GM21381 (cell line): ENCODE data around the gene PROSER1.
A peak's percentile ranks its signal among the peaks of the same experiment; 100 is the strongest.
"Not testable (repeated sequence)": the region's sequence is repeated elsewhere in the genome, so short reads cannot be mapped to it uniquely, and the experiment has no call there.

Experiments used
- ATAC-seq: cut with Tn5 transposase; IDR thresholded peaks from one replicate; pipeline ENCODE4 v1.9.1; 2021; ENCODE audit warnings: mild to moderate bottlenecking, moderate library complexity; ENCODE audit not compliant: unreplicated experiment

PROSER1 gene

DNA sequence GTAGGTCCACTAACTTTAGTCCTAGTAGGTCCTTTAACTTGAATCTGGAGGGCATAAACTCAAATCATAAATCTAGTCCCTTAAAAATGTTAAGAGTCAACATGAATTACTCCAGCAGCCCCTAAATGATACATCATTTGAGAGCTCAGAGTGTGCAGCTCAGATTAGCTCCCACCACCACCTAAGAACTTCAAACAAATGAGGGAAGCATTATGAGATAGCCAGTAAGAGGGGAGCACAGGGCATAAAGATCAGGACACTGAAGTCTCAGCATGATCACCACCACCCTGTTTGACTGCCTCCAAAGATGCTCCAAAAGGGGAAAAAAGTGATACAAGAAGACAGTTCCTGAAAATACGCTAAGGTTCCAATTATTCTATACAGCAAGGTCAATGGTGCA, 5.7 kb downstream of the PROSER1 start:
- ATAC-seq: no peak

DNA sequence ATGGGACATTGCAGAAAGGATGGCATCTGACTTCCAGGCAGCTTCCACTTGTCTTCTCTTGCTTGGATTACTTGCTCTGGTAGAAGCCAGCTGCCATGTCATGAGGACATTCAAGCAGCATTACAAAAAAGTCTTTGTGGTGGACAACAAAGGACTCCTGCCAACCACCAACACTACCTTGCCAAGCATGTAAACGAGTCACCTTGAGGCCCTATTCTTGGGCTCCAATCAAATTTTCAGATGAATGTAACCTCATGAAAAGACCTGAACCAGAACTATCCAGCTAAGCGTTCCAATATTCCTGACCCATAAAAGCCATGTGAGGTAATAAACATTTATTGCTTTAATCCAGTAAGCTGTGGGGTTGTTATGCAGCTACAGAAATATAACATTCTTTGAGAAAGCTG, 12.5 kb downstream of the PROSER1 start:
- no peak for ATAC-seq

GRCh38 chr13:39023761-39024160, 14.1 kb downstream of the PROSER1 start:
- ATAC-seq: no peak

DNA sequence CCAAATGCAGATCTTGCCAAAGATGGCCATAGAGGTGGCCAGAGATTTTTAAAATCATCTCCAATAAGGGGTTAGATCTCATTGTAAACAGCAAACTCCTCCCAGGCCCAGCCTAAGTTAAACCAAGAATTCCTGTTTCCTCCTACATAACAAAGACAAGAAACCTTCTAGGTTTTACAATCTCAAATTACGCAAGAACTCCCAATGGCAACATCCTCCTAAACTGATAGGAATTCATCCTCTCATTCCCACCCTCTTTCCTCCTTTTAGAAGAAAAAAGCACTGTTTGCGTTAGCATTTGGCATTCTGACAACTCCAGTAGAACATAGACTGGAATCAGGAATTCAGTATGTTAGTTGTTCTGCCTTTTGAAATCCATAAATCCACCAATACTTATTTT, 14.6 kb downstream of the PROSER1 start:
- no peak for ATAC-seq

- ATAC-seq: no peak
These were observed 16.9 kb downstream of the PROSER1 start for GRCh38 chr13:39020853-39021462.

GRCh38 chr13:39016787-39017186, 21.1 kb downstream of the PROSER1 start:
- peak; percentile 67 for ATAC-seq

- ATAC-seq: peak; percentile 94
These were observed 21.8 kb downstream of the PROSER1 start for GRCh38 chr13:39016087-39016486.

DNA sequence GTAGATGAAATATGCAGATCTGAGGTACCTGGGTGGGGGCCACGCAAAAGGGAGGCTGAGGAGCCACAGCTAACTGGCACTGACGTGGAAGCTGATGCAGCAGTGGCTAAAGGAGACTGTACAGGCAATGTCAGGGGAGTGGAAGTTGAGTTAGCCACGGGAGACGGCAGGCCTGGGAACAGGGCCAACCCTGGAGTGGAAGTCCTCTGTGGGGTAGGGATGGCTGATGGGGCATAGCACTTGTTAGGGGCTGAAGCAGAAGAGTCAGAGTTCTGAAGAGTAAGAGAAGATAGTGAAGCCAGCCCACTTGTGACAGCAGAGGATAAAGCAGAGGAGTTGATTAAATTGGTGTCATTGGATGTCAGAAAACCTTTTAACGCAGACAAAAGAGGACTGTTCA, 24.4 kb downstream of the PROSER1 start:
- no peak for ATAC-seq

- no peak for ATAC-seq
These were observed 25.3 kb downstream of the PROSER1 start for GRCh38 chr13:39012608-39013007.

- ATAC-seq: not testable (repeated sequence)
These were observed 31.3 kb downstream of the PROSER1 start for GRCh38 chr13:39006371-39007111.

- no peak for ATAC-seq
These were observed 39.1 kb downstream of the PROSER1 start for GRCh38 chr13:38998739-38999138.

GRCh38 chr13:38993381-38993780, 44.5 kb downstream of the PROSER1 start:
- ATAC-seq: no peak

DNA sequence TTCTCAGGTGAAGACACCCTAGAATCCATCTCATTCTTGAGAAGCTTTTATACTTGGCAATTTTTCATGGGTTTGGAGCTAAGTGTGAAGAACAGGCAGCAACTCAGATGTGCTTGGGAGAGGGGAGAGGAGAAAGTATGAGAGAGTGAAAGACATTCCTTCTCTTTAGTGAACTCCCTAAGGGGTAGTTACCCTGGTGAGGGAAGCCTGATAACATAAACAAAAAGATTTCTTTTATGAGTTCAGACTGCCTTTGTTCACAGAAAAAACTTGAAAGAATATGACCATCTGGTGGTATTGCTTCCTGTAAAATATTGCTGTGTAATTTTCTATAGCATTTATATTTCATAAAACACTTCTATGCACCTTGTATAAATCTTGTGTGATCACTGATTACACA, 47.2 kb downstream of the PROSER1 start, which contains the start of gene STOML3:
Gene STOML3 (minus strand): TSS at position 139 of the 400 bp plus-strand sequence. CDS start 110 bp downstream, at position 29.
- no peak for ATAC-seq

DNA sequence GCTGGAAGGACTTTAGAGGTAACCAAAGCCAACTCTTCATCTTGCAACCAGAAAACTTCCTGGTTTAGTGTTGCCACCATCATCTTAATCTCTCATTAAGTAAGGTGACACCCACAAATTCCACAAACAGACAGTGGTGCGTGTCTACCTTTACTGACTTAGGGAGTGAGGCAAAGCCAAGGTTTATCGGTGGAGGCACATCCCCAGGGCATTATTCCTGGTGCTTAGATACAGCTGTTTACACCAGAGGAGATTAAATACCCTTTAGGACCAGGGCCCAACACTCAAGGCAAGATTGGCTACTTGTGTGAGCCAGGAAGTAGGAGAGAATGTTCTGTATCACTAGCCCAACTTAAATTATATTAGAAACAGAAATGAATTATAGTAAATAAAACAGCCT, 56.8 kb downstream of the PROSER1 start:
- no peak for ATAC-seq

DNA sequence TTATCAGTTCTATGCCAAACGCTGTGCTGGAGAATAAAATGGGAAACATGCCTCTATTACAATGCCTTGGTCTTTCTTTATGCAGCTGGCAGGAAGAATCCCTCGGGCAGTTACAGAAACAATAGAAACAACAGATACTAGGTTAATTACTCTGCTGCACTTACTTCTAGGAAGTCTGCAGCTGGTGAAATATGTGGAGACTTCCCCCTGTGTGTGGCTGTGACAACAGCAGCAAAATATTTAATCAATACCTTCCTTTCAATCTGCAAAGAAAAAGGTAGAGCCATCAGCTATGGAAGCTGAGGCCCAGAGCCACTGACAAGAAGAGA, 57.2 kb downstream of the PROSER1 start:
- ATAC-seq: no peak

- no peak for ATAC-seq
These were observed 57.8 kb downstream of the PROSER1 start for GRCh38 chr13:38979891-38980749.

DNA sequence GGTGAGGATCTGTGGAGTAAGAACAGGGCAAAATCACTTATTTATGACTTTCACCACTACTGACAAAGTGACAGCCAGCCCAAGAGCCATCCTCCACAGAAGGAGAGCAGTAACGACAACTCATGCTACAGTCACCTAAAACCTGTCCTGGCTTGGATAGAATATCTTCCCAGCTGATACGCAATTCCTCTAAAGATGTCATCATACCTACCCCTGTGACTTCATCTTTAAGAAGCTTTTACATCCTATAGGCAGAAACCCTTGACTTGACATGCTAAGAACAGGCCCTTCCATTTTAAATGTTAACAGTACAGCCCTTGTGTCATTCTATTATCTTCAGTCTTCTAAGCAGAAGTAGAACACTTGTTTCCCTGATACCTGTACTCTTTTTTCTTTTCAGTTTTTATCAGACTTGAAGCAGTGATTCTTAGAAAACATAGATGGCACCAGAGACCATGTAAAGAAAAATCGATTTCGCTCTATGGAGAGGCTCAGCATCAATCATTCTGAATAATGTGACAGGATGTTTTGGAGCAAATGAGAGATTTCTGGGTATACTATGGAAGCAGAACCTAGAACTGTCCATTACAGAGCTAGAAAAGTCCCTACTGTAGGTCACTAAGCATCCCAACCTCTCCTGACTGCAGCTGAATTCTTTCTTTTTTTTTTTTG, 67.4 kb downstream of the PROSER1 start:
- ATAC-seq: no peak

DNA sequence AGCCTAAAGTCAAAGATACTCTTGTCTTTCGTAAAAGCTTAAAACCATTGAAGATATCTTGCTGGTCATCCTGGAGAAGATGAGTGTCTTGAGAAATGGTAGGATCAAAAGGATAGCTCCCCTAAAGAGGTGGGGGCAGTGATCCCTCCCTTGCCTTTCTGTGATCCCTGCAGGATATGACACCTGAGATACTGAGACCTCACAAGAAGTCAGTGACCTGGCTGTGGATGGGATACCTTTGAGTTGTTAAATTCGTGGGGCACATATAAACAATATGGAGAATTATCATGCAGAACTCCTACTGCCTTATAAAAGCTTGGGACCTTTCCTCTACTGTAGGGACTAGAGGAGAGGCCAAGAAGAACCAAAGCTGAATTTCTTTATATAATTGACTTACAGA, 68.7 kb downstream of the PROSER1 start:
- ATAC-seq: no peak

- ATAC-seq: no peak
These were observed 70.4 kb downstream of the PROSER1 start for GRCh38 chr13:38967446-38967845.

DNA sequence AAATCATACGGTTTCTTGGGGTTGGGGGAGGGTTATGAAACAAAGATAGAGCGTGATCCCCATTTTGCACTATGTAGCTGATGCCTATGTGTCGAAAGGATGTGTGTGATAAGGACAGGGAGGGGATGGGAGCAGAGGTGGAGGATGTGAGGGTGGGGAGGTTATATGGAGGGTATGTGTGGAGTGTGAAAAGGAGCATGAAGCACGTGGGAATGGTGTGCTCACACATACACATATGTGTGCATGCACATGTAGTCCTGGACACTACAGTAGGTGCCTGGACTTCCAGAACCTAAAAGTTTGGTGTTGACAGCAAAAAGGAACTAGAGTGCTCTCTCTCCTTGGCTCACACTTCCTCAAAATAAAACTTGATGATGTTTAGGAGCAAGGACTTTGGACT, 72.6 kb downstream of the PROSER1 start:
- no peak for ATAC-seq

DNA sequence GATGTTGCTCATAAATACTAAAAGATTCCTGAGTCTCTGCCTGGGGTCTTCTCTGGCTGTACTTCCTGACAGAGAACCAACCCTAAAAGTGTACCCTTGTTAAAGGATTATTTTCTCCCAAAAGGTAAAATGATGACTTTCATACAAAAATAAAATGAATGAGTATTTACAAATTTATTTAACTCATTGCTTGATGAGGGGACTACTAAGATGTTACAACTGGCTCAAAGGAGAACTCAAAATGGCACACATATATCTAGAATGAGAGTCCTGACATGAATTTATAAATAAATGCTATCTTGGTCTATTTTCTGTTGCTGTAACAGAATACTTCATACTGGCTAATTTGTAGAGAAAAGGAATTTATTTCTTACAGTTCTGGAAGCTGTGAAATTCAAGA, 77.7 kb downstream of the PROSER1 start:
- no peak for ATAC-seq
